GM19240 (cell line): ENCODE measurements around the gene EGFL7.

Experiments
- DNase-seq: peaks from one replicate; pipeline ENCODE4 v3.0.0; 2011; ENCODE audit warnings: low spot score; ENCODE audit not compliant: insufficient read length

EGFL7 gene

DNA sequence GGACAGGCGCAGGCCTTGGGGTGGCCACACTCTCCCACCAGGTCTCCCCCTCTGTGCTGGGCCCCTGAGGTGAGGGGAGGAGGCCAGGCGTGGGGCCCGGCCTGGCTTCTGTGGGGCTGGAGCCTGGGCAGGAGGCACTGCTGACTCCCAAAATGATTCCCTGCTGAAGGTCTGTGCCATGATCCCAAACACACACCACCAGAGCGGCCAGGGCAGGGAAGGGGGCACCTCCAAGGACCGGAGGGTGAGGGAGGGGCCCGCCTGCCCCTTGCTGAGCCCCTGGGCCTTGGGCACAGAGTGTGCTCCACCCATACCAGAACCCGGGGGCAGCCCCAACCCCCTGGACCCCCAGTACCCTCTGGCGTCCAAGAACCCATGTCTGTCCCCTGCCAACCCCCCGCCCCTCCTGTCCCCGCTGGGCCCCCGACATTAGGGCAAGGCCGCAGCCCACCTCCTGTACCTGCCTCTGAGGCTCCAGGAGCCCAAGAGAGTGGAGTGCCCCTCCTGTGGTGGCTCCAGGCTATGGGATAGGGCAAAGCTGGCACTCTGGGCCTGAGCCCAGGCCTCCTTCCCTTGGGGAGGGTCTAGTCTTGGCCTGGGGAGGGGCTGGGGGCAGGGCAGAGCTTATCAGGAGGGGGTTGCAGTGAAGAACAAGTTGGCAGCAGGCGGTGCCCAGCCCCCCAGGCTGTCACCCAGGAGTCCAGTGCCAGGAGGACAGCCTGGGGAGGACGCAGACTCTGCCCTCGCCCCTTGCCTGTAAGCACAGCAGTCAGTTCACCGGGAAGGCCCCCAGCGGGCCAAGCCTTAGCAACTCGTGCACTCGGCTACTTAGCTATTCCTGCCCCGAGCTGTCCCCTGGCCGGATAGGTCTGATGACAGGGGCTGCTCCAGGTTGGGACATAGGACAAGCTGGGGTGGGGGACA is 2.6 kb upstream of the EGFL7 start:
- DNase-seq = no peak

DNA sequence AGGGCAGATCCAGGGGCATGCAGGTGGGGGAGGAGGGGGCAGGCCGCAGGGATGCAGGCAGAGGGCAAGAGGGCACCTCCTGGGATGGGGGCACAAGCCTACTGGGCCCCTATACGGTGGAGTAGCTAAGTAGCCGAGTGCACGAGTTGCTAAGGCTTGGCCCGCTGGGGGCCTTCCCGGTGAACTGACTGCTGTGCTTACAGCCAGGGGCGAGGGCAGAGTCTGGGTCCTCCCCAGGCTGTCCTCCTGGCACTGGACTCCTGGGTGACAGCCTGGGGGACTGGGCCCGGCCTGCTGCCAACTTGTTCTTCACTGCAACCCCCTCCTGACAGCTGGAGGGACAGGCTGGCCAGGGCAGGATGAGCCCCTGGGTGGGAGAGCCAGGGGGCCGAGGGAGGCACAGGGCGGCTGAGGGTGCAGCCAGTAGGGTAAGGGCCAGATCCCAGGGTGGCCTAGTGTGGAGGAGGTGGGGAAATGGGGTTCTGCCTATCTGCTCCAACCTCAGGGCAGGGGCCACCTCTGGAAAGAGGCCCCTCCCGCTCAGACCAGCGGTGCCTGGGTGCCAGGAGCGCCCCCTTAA is 1.7 kb upstream of the EGFL7 start:
- no peak for DNase-seq

DNA sequence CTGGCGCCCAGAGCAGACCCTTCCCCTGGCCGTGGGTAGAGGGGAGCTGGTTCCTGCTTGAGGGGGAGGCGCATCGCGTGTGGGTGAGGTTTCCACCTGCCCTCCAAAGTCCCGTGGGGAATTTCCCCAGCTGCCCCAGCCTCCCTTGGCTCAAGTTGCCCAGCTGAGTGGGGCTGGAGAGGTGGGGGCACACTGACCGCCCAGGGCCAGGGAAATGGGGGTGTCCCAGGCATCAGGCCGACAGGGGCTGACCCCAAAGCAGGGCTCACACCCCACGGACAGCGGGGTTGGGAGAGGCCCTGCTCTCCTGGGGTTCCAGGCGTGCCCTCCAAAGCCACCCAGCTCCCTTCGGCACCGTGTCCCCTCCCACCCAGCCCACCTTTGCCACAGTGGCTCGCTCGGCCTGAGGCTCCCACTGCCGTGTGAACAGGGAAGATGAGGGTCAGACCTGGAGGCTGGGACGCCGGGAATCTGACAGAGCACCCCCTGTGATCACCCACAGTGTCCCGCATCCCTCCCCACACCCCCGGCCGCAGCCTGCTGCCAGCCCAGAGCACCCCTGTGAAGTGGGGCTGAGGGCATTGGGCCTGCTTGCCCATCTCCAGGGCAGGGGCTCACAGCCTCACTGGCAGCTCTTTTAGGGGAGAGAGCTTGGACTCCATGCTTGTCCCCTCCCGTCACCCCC is 933 bp upstream of the EGFL7 start:
- DNase-seq = no peak

DNA sequence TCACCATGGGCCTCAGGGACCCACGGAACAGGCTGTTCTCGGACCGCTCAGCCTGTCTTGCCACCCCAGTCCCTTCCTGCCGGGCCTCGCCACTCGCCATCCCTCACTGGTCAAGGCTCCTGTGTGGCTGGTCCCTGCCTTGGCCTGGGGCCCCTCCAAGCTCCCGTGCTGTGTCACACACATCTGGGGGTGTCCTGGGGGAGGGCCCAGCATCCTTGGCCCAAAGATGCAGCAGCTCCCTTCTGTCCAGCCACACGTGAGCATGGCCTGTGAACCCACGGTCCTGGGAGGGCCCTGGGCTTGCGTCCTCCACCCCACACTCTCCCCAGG is 425 bp upstream of the EGFL7 start:
- no peak for DNase-seq

DNA sequence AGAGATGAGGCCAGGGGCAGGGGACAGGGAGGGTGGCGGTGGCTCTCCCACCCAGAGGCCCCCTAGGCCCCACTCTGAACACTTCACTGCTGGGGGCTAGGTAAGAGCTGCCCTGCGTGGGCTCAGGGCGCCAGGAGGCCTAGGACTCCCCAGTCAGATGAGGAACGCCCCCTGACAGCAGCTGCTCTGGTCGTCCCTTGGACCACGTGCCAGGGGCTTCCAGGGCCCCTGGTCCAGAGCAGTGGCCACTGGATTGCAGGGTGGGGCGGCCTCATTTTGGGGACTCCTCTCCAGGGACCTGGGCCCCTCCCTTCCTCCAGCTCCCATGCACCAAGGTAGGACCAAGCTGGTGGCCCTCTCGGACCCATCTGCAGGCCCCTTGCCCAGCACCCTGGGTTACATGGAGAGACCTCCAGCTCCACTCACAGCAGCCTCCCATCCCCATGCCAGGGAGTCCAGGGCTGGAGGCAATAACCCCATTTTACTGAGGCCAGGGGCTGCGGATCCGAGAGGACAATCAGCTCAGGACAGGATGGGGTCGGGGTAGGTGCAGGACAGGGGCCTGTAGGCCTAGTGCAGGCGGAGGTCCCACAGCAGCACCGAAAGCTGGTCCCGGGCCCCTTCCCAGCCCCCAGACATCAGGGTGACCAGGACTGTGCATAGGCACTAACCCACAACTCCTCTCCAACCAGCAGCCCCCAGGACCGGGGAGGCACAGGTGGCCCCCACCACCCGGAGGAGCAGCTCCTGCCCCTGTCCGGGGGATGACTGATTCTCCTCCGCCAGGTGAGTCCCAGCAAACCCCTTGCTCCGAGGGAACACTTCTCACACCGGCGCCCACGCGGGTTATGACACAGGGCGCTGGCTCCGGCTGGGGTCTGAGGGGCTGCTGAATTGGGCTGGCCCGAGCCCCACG is 1.5 kb downstream of the EGFL7 start:
- DNase-seq = no peak

DNA sequence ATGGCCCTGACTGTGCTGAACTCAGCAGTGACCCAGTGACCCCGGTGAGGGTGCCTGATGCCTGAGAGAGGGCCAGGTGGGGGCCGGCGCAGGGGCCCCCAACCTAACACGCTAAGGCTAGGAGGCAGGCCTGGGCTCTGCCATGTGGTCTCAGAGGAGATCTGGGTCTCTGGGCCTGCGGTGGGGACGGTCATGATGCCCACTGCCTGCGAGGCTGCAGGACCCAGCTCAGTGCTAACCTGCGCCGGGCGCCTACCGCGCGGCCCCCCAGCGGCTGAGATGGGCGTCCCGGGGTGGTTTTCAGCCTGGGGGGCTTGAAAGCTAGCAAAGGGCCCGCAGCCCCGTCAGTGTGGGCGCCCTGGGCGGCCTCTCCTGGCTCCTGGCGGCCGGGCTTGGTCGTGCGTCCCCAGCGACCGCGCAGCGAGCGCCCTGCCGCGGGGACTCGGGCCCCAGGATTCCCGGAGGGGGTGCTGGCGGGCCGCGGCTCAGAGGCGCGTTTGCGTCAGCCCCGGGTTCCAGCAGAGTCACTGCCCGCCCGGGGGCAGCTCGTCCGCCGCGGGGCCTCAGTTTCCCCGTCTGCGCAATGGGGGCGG is 2.5 kb downstream of the EGFL7 start:
- DNase-seq = no peak

DNA sequence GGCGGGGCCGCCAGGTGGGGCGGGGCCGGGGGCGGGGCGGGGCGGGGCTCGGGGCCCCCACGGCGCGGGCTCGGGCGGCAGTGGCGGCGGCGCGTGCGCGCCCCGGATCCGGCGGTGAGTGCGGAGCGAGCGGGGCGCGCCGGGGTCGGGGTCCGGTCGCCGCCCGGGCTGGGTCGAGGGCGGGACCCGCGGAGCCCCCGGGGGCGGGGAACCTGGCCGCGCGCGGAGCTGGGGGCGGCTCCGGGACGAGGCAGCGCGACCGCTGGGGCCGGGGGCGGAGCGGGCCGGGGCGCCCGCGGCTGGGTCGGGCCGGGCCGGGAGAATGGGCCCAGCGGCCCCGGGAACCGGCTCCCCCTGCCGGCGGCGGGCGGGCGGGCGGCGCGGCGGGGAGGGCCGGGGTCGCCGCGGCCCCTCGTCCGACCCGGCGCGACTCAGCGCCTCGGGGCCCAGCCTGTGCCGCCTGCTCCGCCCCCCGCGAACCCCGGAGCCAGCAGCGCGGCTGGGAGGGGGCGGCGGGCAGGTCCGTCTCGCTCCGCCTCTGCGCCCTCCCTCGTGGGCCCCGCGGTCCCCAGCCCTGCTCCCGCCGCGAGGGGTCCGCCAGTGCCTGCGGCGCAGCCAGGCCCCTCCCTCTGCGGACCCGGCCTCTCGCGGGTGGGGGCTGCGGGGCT is 3.1 kb downstream of the EGFL7 start:
- DNase-seq = no peak

DNA sequence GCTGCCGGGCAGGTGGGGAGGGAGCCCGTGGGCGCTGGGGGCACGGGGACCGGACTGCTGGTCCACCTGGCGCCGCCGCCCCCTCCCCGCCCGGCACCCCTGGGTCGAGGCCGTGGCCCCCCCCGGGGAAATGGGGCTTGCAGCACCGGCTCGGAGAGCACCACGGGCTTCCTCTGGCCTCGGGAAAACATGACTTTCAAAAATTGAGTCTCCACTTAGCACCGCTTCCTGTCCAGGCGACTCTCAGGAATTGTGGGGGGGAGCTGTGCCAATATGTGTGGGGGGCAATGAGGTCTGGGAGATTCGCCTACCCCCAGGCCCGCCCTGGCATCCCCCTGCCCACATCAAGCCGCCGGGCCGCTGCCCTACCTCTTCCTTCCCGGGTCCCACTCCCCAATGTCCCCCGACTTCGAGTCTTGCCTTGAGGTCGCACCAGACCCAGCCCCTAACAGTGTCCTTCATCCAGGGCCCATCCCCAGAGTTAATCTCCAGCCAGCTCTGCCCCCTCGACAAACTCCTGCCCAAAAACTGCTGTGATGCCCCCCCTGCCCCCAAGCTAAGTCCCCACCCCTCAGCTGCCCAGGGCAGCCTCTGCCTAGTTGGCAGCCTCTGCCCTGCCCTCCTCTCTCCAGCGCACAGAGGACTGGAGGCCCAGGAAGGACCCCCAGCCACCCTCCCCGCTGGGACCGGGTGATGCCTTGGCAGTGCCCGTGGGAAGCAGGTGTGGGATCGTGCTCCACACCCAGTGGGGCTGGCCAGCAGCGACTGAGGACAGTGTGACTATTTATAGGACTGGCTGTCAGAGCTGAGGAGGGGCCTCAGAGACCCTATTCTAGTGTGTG is 3.9 kb downstream of the EGFL7 start:
- no peak for DNase-seq

DNA sequence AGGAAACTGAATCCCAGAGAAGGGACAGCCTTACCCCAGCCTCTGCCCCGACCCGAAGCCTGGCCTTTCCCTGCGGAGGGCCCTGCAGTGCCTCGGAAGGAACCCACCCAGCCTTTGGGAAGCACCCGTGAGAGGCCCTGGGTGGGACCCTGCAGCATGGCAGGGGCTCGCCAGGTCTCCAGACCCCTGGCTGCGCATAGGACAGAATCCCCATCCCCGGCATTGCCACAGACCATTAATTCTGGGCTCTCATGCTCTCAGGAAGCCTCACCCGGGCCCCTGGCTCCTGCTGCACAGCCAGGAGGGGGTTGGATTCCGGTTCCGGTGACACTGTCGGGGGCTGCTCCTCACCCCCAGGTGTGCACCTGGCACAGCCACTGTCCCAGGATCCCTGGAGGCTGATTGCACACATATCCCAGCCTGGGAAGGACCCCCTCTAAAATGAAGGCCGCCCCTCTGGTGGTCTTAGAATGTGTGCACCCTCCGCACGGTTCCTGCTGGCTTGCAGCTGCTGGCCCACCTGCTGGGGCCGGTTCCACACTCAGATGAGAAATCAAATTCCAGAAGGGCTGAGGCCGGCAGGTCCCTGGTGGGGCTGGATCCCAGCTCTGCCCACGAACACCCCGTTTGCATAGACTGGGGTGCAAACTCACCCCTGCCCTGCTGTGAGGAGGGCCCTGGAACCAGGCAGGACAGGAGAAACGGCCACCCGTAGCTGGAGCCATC is 4.7 kb downstream of the EGFL7 start:
- DNase-seq = no peak

DNA sequence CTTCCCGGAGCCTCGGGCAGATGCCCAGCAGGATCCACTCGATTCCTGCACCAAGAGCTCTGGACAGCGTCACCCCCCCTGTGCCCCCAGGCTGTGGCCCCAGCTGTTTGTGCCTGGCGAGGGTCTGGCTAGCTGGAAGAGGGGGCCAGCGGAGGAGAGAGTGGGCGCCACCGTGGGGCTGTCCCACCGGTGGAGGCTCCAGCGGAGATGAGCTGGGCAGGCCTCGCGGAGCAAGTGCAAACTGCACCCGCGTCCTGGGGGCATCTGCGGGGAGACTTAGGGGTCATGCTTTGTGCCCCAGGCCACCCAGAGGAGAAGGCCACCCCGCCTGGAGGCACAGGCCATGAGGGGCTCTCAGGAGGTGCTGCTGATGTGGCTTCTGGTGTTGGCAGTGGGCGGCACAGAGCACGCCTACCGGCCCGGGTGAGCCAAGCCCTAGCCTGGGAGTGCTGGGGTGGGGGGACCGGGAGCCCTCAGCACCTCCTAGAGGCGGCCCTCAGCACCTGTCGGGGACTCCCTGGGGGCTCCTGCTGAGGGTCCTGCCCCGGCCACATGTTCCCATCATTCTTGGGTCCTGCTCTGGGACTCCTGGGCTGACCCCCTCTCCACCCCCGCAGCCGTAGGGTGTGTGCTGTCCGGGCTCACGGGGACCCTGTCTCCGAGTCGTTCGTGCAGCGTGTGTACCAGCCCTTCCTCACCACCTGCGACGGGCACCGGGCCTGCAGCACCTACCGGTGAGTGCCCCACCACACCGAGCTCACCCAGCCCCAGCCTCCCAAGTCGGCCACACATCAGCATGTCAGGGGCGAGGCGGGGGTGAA is 5.4 kb downstream of the EGFL7 start:
- DNase-seq = no peak

DNA sequence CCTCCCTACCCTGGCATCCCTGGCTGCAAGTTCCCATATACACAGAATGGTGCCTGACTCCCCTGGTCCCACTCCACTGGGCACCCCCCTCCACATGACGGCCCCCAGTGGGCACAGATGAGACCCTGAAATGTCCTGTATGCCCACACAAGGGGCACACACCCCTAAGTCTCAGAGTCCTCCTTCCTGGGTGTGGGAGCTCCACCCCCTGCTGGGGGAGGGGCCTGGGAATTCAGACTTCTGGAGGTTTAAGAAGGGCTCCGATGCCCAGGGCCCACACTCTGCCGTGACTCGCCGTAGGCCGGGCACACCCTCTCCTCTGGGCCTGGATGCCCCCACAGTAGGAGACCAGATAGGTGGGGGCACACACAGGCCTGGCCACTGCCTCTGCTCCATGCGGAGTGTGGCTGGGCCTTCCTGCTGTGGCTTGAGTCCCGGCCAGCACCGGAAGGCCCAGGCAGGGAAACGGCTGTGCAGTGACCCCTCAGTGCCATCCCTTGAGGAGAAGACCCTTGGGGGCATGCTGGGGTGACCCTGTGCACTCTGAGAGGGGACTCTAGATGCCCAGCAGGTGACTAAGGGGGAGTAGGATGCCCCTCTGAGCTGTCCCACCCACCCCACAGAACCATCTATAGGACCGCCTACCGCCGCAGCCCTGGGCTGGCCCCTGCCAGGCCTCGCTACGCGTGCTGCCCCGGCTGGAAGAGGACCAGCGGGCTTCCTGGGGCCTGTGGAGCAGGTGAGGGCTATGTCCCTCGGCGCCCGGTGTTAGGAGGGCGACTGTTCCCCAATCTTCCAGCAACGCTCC is 6.5 kb downstream of the EGFL7 start:
- no peak for DNase-seq

DNA sequence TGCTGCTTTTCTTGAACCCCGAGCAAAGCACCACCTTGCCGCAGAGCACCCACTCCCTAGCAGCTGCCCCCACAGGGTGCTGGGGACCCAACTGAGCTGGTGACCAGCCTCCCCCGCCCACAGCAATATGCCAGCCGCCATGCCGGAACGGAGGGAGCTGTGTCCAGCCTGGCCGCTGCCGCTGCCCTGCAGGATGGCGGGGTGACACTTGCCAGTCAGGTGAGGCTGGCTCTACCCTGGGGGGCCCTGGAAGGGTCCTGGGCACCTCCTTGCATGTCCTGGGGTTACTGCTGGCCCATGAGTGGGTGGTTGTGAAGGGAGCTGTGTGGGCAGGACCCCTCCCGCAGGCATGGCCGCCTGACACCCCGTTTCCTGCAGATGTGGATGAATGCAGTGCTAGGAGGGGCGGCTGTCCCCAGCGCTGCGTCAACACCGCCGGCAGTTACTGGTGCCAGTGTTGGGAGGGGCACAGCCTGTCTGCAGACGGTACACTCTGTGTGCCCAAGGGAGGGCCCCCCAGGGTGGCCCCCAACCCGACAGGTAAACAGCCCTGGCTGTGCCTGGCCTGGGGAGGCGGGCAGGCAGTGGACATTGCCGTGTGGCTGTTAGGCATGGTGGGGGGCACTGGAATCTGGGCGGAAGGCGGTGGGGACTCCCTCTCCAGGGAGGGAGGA is 7.2 kb downstream of the EGFL7 start:
- DNase-seq = no peak

DNA sequence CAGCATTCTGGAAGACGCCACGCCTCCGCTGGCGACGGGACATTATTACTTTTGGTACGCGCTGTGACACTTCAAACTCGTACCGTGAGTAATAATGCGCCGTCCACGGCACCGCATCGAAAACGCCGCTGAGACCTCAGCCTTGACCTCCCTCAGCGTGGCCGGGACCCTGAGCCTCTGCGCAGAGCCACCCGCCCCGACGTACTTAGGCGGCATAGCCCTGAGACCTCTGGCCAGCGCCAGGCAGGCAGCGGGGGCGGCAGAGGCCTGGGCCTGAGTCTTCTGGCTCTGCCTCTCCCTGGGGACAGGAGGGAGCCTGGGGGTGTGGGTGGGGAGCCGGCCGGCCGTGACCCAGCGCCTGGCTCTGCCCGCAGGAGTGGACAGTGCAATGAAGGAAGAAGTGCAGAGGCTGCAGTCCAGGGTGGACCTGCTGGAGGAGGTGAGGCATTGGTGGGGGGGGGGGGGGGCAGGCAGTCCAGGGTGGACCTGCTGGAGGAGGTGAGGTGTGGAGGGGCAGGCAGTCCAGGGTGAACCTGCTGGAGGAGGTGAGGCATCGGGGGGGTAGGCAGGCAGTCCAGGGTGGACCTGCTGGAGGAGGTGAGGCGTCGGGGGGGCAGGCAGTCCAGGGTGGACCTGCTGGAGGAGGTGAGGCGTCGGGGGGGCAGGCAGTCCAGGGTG is 8.0 kb downstream of the EGFL7 start:
- no peak for DNase-seq

DNA sequence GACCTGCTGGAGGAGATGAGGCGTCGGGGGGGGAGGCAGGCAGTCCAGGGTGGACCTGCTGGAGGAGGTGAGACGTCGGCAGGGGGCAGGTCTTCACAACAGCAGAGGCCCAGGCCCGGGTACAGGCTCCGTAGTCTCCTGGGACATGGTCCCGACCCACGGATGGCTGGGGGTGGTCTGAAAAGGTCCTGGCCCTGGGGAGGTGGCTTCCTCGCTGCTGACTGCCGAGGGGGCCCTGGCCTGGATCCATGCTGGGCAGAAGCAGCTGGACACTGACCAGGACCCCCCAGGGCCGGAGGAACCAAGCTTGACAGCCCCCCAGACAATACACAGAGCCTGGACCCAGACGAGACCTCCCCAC is 8.5 kb downstream of the EGFL7 start:
- DNase-seq = no peak

DNA sequence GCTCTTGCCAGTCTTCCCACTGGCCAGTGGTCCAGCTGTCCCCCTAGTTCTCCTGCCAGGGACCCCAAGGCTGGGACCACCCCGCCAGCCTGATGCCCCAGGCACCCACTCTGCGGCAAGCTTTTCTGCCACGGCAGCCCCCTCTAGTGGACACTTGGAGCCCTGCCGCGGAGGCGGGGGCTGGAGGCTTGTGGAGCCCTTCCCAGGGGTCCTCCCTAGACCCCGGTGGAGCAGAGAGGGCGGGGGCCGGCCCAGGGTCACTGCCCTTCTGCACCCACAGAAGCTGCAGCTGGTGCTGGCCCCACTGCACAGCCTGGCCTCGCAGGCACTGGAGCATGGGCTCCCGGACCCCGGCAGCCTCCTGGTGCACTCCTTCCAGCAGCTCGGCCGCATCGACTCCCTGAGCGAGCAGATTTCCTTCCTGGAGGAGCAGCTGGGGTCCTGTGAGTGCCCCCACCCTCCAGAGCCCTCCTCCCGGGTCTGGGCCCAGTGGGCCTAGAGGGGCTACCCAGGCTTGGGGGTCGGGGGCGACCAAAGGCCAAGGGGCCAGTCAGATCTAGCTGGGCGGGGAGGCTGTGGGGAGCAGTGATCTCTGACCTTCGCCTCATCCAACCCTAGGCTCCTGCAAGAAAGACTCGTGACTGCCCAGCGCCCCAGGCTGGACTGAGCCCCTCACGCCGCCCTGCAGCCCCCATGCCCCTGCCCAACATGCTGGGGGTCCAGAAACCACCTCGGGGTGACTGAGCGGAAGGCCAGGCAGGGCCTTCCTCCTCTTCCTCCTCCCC is 9.1 kb downstream of the EGFL7 start:
- DNase-seq = peak; percentile 69
